Panc1 (cell line): ENCODE data around the gene CTDSP2. TPM values are rescaled to one million over a fixed set of nuclear protein-coding genes. Genes with fewer than 3 reads are reported as not detected.

Experiments used
- ATAC-seq: fragments of 200-7000 bp; cut with Tn5 transposase; 2 replicates; pipeline ENCODE4 v1.9.1; 2020; ENCODE audit warnings: mild to moderate bottlenecking, moderate library complexity
- BruUV-seq: library from RNA; stranded (reverse); fragments of 400-500 nt; replicated peaks from 2 replicates; lab custom pipeline; 2021; lab: Mats Ljungman, UMichigan
- CTCF ChIA-PET: fragments of 300-600 bp; sonication (Branson Sonifier 250); formaldehyde crosslinking; loops from one replicate; lab custom pipeline; 2022; ENCODE audit warnings: antibody characterized with exemption; lab: Charles Lee
- POLR2A ChIA-PET: fragments of 300-600 bp; sonication (Branson Sonifier 250); formaldehyde crosslinking; loops from one replicate; lab custom pipeline; 2022; ENCODE audit warnings: antibody characterized with exemption; lab: Charles Lee
- DNase-seq: peaks from one replicate; pipeline ENCODE4 v3.0.0-alpha.2; 2010; ENCODE audit warnings: low read depth, low spot score
- H3K27ac ChIP-seq: 2 replicates; pipeline ENCODE4 v1.5.1; 2011; ENCODE audit warnings: mild to moderate bottlenecking, low read length, inconsistent platforms
- H3K27me3 ChIP-seq: fragments of 200-500 bp; sonication (Bioruptor generic); 2 replicates; pipeline ENCODE4 v1.6.0; 2014; ENCODE audit warnings: low read length, inconsistent platforms; ENCODE audit not compliant: control insufficient read depth, insufficient read depth
- H3K36me3 ChIP-seq: fragments of 200-500 bp; sonication (Bioruptor generic); 2 replicates; pipeline ENCODE4 v1.5.1; 2014; ENCODE audit warnings: inconsistent platforms, mild to moderate bottlenecking, low read length, moderate library complexity; ENCODE audit not compliant: control insufficient read depth, insufficient read depth
- H3K4me1 ChIP-seq: 2 replicates; pipeline ENCODE4 v1.5.1; 2011; ENCODE audit warnings: inconsistent platforms, mild to moderate bottlenecking, low read length, moderate library complexity; ENCODE audit not compliant: control insufficient read depth, insufficient read depth
- H3K4me3 ChIP-seq, 2 experiments: 2 replicates each; pipeline ENCODE4 v1.5.1; 2011 to 2012; ENCODE audit warnings: low read depth in 2 of 2, low read length in 2 of 2, mild to moderate bottlenecking in 2 of 2, inconsistent platforms in 1 of 2, moderate library complexity in 1 of 2
- H3K9me3 ChIP-seq: fragments of 200-500 bp; sonication (Bioruptor generic); 2 replicates; pipeline ENCODE4 v1.5.1; 2014; ENCODE audit warnings: low read depth, mild to moderate bottlenecking, inconsistent platforms, low read length, moderate library complexity; ENCODE audit not compliant: control insufficient read depth, insufficient read depth
- CTCF ChIP-seq: fragments of 450-650 bp; IDR thresholded peaks from 2 replicates; pipeline ENCODE4 v1.5.1; 2017; ENCODE audit warnings: mild to moderate bottlenecking
- POLR2AphosphoS5 ChIP-seq: IDR thresholded peaks from 2 replicates; pipeline ENCODE4 v1.6.1; 2012; ENCODE audit warnings: mild to moderate bottlenecking, low read depth, low read length, moderate library complexity
- SIN3A ChIP-seq: IDR thresholded peaks from 2 replicates; pipeline ENCODE4 v1.6.1; 2012; ENCODE audit warnings: low read depth, mild to moderate bottlenecking, low read length, moderate library complexity, borderline replicate concordance; ENCODE audit not compliant: insufficient read depth
- TCF7L2 ChIP-seq: IDR thresholded peaks from 2 replicates; pipeline ENCODE4 v1.6.1; 2011; ENCODE audit warnings: mild to moderate bottlenecking, low read depth, low read length, inconsistent platforms
- in situ Hi-C: cut with HindIII; loops from 2 replicates; pipeline ENCODE4 v1.10.0; 2016; ENCODE audit warnings: low sequenced_read_pairs, low pct_unique_long_range_greater_than_20kb
- intact Hi-C: fragments of 100-400 bp; cut with micrococcal nuclease; formaldehyde crosslinking; loops from one replicate; pipeline ENCODE4 v1.10.0; 2022; ENCODE audit not compliant: unreplicated experiment
- total RNA-seq: library from RNA; stranded (reverse); gene quantifications from one replicate; pipeline ENCODE4 v1.2.1, GENCODE V29; 2021; ENCODE audit not compliant: unreplicated experiment
- TF ChIP-seq, protein P1 (sequence below), 2 experiments: IDR thresholded peaks; 2 replicates each; pipeline ENCODE4 v1.6.1; 2011 to 2012; ENCODE audit warnings: low read depth in 2 of 2, control low read depth in 1 of 2, low read length in 1 of 2, mild to moderate bottlenecking in 1 of 2, moderate library complexity in 1 of 2; ENCODE audit not compliant: insufficient read depth in 1 of 2

The CTDSP2 gene
- total RNA-seq, 1 experiment from 2014 or later = 120 TPM

DNA sequence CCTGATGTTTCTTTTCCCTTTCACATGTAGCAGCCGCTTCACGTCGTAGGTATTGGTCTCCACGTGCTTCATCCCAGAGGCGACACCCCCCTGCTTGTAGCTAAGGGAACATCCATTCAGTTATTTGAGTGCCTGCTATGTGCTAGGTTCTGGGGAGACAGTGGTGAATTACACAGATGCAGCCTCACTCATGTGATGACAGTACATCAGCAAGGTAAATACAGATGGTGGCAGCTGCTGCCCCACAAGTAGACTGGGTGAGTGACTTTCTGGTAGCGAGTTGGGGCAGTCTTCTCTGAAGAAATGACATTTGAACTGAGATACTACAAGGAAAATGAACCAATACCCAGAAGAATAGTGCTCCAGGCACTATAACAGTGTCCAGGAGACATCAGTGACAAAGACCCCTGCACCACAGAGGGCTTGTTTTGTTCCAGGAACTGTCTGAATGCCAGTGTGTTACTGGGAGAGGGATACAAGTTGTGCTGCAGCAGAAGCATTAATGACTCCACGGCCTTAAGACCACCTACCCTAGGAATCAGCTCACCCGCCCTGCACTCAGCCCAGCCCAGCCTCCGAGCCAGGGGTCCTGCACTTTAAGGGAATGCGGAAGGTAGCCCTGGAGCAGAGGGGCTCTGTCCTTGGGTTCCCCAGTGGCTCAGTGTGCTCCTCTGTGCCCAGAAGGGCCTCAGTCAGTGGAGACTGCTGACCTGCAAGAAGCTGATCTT, 35.3 kb downstream of the CTDSP2 start:
- POLR2A ChIA-PET = interaction anchor here (0.7 kb wide), 1 partner anchor 10 kb away, joined by 3 read pairs; no protein-coding TSS in a partner anchor
- Histone ChIP-seq H3K36me3 (no peaks in the 10 kb centered on the region), H3K9me3 (no peaks in the 10 kb centered on the region), H3K4me1 (no peaks in the 10 kb centered on the region), H3K27me3 (no peaks in the 10 kb centered on the region), H3K27ac (no peak overlapping the region), H3K4me3 (no peak overlapping the region)
- CTCF ChIA-PET = interaction anchor here (0.5 kb wide), 1 partner anchor 21 kb away, joined by 7 read pairs; no protein-coding TSS in a partner anchor
- BruUV-seq = no TSS peak
- ATAC-seq = no peak
- no peak for DNase-seq
- in situ Hi-C loops (no loop called here), intact Hi-C loops (no loop called here)
- TF ChIP-seq POLR2AphosphoS5 (no peak), SIN3A (no peak), CTCF (no peak), TCF7L2 (no peak)
- TF ChIP-seq, protein P1, sequence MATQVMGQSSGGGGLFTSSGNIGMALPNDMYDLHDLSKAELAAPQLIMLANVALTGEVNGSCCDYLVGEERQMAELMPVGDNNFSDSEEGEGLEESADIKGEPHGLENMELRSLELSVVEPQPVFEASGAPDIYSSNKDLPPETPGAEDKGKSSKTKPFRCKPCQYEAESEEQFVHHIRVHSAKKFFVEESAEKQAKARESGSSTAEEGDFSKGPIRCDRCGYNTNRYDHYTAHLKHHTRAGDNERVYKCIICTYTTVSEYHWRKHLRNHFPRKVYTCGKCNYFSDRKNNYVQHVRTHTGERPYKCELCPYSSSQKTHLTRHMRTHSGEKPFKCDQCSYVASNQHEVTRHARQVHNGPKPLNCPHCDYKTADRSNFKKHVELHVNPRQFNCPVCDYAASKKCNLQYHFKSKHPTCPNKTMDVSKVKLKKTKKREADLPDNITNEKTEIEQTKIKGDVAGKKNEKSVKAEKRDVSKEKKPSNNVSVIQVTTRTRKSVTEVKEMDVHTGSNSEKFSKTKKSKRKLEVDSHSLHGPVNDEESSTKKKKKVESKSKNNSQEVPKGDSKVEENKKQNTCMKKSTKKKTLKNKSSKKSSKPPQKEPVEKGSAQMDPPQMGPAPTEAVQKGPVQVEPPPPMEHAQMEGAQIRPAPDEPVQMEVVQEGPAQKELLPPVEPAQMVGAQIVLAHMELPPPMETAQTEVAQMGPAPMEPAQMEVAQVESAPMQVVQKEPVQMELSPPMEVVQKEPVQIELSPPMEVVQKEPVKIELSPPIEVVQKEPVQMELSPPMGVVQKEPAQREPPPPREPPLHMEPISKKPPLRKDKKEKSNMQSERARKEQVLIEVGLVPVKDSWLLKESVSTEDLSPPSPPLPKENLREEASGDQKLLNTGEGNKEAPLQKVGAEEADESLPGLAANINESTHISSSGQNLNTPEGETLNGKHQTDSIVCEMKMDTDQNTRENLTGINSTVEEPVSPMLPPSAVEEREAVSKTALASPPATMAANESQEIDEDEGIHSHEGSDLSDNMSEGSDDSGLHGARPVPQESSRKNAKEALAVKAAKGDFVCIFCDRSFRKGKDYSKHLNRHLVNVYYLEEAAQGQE (IDR thresholded peaks at IDR 0.05; ENCODE audit: insufficient read depth in 1 of 2, low read depth in 2 of 2, low read length in 1 of 2) = no peak

GRCh38 chr12:57810450-57810849, 36.1 kb downstream of the CTDSP2 start:
- POLR2A ChIA-PET = no interaction called here
- H3K27me3 ChIP-seq = no peaks in the 10 kb centered on the region
- BruUV-seq = no TSS peak
- H3K4me1 ChIP-seq = no peaks in the 10 kb centered on the region
- no peaks in the 10 kb centered on the region for H3K9me3 ChIP-seq
- H3K36me3 ChIP-seq = no peaks in the 10 kb centered on the region
- DNase-seq = no peak
- no peak for ATAC-seq
- no peak overlapping the region for H3K27ac ChIP-seq
- no peak overlapping the region for H3K4me3 ChIP-seq
- in situ Hi-C loops = no loop called here
- CTCF ChIA-PET = interaction anchor here (0.8 kb wide), 1 partner anchor 87 kb away, joined by 3 read pairs; no protein-coding TSS in a partner anchor
- intact Hi-C loops = no loop called here
- TF ChIP-seq TCF7L2 (no peak), CTCF (no peak), SIN3A (no peak), POLR2AphosphoS5 (no peak)
- TF ChIP-seq, protein P1 (IDR thresholded peaks at IDR 0.05; ENCODE audit: insufficient read depth in 1 of 2, low read depth in 2 of 2, low read length in 1 of 2) = no peak
